Measurements from ENCODE around the gene HSD17B3.

The HSD17B3 gene

DNA sequence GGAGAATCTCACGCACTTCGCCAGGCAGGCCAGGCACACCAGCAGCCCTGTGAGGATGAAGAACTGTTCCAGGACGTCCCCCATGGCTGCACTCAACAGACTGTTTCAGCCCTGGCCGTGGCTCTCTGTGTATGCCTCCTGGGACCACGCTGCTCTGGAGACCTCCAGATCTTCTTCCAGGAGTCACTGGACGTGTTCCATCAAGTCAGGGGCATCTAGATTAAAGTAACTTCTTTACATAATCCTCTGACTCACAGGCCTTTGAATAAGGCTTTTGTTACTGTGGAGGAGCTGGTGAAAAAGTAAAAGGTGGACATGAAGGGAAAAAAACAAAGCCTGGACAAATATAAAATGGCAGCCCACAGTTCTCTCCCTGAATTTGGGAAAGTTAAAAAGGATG lies at the start of gene HSD17B3:
Gene HSD17B3, minus strand, starts transcription at position 156 of the 400 bp plus-strand sequence. Its CDS starts 72 bp downstream, at position 84.
- in situ Hi-C loops (cut with HindIII; ENCODE audit: low sequenced_read_pairs) = no loop called here
- no peak within 1 kb of the TSS for H3K4me3 ChIP-seq (ENCODE audit: low read depth, low read length)
- TF ChIP-seq, protein P1, sequence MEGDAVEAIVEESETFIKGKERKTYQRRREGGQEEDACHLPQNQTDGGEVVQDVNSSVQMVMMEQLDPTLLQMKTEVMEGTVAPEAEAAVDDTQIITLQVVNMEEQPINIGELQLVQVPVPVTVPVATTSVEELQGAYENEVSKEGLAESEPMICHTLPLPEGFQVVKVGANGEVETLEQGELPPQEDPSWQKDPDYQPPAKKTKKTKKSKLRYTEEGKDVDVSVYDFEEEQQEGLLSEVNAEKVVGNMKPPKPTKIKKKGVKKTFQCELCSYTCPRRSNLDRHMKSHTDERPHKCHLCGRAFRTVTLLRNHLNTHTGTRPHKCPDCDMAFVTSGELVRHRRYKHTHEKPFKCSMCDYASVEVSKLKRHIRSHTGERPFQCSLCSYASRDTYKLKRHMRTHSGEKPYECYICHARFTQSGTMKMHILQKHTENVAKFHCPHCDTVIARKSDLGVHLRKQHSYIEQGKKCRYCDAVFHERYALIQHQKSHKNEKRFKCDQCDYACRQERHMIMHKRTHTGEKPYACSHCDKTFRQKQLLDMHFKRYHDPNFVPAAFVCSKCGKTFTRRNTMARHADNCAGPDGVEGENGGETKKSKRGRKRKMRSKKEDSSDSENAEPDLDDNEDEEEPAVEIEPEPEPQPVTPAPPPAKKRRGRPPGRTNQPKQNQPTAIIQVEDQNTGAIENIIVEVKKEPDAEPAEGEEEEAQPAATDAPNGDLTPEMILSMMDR (IDR thresholded peaks at IDR 0.05; ENCODE audit: low read depth, low read length) = no peak
- DNase-seq (ENCODE audit: low read depth, low spot score) = no peak

DNA sequence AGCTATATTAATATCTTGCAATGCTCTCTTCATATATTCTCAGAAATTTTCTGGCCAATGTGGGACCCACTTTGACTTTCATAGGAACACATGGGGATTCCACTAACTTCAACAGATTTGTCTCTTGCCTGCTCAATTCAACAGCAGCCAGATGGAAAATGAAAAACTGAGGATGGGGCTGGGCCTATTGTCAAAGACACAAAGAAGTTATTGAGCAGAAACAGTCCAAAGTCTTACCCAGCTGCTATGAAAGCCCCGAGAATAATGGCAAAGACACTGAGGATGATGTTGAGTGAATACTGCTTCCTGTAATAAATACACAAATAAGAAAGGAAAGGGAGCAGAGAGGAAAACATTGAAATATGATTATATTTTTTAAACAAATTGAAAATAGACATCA lies 48.9 kb upstream of the HSD17B3 start:
- no peak for DNase-seq (ENCODE audit: low read depth, low spot score)
- TF ChIP-seq, protein P1 (IDR thresholded peaks at IDR 0.05; ENCODE audit: low read depth, low read length) = no peak
- in situ Hi-C loops (cut with HindIII; ENCODE audit: low sequenced_read_pairs) = no loop called here
- no peak overlapping the region for H3K4me3 ChIP-seq (ENCODE audit: low read depth, low read length)

DNA sequence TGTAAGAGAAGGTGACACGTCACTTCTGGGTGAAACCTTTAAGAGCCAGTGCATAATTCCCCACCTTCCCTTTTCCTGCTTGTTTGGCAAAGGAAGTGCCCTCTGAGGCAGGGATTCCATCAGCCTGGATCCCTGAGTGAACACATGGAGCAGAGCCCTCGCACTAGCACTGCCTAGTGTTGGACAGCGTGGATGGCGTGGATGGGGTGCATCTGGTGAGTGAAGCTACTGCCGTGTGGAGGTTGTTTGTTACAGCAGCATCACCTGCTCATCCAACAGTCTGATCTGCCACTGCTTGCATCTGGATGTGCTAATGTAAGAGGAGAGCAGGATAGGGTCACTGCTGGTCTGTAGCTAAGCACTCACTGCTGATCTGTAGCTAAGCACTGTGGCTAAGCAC lies 46.3 kb upstream of the HSD17B3 start:
- in situ Hi-C loops (cut with HindIII; ENCODE audit: low sequenced_read_pairs) = no loop called here
- H3K4me3 ChIP-seq (ENCODE audit: low read depth, low read length) = no peak overlapping the region
- no peak for DNase-seq (ENCODE audit: low read depth, low spot score)
- TF ChIP-seq, protein P1 (IDR thresholded peaks at IDR 0.05; ENCODE audit: low read depth, low read length) = no peak

DNA sequence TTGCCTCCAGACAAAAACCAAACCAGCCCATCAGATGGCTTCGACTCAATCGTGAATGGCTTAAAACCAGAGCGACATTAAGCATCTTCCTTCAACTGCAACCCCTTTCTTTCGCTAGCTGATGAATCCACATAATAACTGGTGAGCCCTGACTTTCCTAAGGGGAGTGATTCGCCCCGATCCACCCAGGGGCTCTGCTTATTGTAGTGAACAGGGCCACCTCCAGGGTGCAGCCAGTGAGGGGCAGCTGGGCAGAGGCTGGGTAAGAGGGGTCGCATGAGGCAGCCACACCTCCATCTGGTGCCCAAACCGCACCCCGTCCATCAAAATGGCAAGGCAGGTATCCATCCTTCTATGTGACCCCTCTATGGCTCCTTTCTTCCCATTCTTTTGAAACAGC lies 43.6 kb upstream of the HSD17B3 start:
- in situ Hi-C loops (cut with HindIII; ENCODE audit: low sequenced_read_pairs) = no loop called here
- TF ChIP-seq, protein P1 (IDR thresholded peaks at IDR 0.05; ENCODE audit: low read depth, low read length) = no peak
- no peak overlapping the region for H3K4me3 ChIP-seq (ENCODE audit: low read depth, low read length)
- no peak for DNase-seq (ENCODE audit: low read depth, low spot score)

DNA sequence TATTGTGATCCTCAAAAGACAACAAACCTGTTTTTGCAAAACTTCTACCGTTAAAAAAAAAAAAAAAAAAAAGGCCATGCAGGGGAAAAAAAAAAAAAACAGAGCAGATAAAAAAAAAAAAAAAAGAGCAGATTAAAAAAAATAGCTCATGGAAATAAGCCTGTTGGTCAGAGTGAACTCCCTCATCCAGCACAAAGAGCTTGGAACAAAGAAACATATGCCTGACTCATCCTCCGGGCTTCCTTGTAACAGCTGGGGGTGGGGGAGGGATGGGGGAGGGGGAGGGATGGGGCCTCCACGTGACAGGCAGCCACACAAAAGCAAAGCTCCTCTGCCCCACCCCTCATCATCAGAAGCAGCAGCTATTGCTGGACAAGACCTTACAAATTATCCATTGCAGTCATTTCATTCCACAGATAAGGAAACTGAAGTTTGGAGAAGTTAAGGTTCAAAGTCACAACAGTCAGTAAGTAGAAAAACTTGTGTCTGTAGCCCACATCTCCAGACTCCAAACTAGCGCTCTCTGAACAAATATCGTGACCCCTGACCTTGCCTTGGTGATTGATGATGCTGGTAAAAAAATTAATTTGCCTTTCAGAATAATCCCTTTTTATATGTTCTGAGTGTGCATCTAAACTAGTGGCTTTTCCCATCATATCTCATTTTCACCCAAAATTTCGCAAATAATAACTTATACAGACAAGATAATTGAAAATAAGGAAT lies 42.6 kb upstream of the HSD17B3 start:
- no peak overlapping the region for H3K4me3 ChIP-seq (ENCODE audit: low read depth, low read length)
- TF ChIP-seq, protein P1 (IDR thresholded peaks at IDR 0.05; ENCODE audit: low read depth, low read length) = no peak
- in situ Hi-C loops (cut with HindIII; ENCODE audit: low sequenced_read_pairs) = no loop called here
- DNase-seq (ENCODE audit: low read depth, low spot score) = peak; percentile 94

DNA sequence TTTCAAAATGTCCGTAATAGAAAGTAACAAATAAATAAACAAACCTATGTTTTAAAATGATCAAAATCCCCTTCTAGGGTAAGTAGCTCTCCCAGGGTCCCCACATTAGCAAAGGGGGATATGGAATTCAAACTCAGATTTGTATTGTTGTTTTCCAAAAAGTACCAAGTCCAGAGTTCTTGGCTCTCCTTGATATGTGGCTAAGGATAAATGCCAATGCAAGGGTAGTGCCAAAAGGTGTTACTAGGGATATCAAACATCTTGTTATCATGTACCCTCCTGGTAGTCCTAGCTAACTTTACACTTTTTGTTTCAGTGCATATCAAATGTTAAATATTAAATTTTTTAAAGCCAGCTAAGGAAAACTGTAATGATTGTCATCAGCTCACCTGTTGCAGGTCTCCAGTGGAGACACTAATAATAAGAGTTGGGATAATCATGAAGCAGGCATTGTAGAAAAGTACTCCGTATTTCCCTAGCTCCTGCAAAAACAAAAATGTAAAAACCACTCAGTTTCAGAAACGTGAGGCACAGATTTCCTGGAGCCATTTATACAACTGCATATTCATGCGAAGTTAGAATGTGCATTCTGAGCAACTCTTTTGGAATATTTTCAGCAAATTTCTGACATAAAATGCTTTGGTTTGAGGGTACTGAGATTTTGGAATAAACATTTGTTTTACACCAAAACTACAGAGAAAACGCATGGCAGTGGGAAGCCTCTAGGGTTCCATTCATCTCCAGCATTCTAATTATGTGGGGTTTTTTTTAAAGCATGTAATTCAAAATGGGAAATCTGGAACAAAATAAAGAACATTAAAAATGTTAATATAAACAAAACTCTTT lies 41.8 kb upstream of the HSD17B3 start:
- in situ Hi-C loops (cut with HindIII; ENCODE audit: low sequenced_read_pairs) = no loop called here
- DNase-seq (ENCODE audit: low read depth, low spot score) = no peak
- no peak overlapping the region for H3K4me3 ChIP-seq (ENCODE audit: low read depth, low read length)
- TF ChIP-seq, protein P1 (IDR thresholded peaks at IDR 0.05; ENCODE audit: low read depth, low read length) = no peak
